Umbilical cord (tissue), 2 donors: ENCODE measurements around the gene ANKRD40CL. TPM values are rescaled to one million over a fixed set of nuclear protein-coding genes. Genes with fewer than 3 reads are reported as not detected.
"Not testable (repeated sequence)": the region's sequence is repeated elsewhere in the genome, so short reads cannot be mapped to it uniquely, and the experiment has no call there.

Experiments
- DNase-seq: peaks from one replicate; pipeline ENCODE4 v3.0.0-alpha.2; 2015; ENCODE audit warnings: low spot score
- total RNA-seq: library from RNA; depleted of rRNA; stranded (reverse); fragments of >200 nt; gene quantifications from one replicate; pipeline ENCODE4 v1.2.3, GENCODE V29; 2014; ENCODE audit warnings: low replicate concordance; ENCODE audit not compliant: insufficient read depth

Gene ANKRD40CL
- 2.9 TPM for total RNA-seq

DNA sequence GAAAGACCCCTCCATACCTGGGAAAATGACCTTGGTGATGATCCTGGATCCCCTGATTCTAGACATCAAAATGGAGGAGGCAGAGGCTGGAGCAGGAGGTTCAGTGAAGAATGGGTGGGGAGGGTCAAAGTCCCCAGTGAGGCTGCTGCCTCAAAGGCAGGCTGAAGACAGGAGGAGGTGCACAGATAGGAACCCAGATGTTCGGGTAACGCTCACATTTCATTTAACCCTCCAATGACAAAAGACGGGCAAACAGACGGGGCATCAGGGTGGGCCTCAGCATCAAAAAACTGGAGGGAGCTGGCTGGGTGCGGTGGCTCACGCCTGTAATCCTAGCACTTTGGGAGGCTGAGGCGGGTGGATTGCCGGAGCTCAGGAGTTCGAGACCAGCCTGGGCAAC is at the start of gene ANKRD40CL:
TSS of gene ANKRD40CL (minus strand) at position 73 of the 400 bp plus-strand sequence. CDS start 605 bp downstream, outside the sequence.
- DNase-seq: no peak

GRCh38 chr17:50816271-50816670 is 49.0 kb upstream of the ANKRD40CL start:
- no peak for DNase-seq

GRCh38 chr17:50815400-50815799 is 48.1 kb upstream of the ANKRD40CL start:
- no peak for DNase-seq

- DNase-seq: no peak
These were observed 46.3 kb upstream of the ANKRD40CL start for GRCh38 chr17:50813583-50813982.

- no peak for DNase-seq
These were observed 41.6 kb upstream of the ANKRD40CL start for GRCh38 chr17:50808888-50809287.

GRCh38 chr17:50808413-50808812 is 41.1 kb upstream of the ANKRD40CL start:
- DNase-seq: no peak

- DNase-seq: no peak
These were observed 40.4 kb upstream of the ANKRD40CL start for GRCh38 chr17:50807675-50808074.

GRCh38 chr17:50807009-50807408 is 39.7 kb upstream of the ANKRD40CL start:
- DNase-seq: no peak

GRCh38 chr17:50806141-50806643 is 38.9 kb upstream of the ANKRD40CL start:
- no peak for DNase-seq

- DNase-seq: no peak
These were observed 38.2 kb upstream of the ANKRD40CL start for GRCh38 chr17:50805486-50805885.

- not testable (repeated sequence) for DNase-seq
These were observed 37.6 kb upstream of the ANKRD40CL start for GRCh38 chr17:50804749-50805475.

GRCh38 chr17:50803676-50804075 is 36.4 kb upstream of the ANKRD40CL start:
- no peak for DNase-seq

DNA sequence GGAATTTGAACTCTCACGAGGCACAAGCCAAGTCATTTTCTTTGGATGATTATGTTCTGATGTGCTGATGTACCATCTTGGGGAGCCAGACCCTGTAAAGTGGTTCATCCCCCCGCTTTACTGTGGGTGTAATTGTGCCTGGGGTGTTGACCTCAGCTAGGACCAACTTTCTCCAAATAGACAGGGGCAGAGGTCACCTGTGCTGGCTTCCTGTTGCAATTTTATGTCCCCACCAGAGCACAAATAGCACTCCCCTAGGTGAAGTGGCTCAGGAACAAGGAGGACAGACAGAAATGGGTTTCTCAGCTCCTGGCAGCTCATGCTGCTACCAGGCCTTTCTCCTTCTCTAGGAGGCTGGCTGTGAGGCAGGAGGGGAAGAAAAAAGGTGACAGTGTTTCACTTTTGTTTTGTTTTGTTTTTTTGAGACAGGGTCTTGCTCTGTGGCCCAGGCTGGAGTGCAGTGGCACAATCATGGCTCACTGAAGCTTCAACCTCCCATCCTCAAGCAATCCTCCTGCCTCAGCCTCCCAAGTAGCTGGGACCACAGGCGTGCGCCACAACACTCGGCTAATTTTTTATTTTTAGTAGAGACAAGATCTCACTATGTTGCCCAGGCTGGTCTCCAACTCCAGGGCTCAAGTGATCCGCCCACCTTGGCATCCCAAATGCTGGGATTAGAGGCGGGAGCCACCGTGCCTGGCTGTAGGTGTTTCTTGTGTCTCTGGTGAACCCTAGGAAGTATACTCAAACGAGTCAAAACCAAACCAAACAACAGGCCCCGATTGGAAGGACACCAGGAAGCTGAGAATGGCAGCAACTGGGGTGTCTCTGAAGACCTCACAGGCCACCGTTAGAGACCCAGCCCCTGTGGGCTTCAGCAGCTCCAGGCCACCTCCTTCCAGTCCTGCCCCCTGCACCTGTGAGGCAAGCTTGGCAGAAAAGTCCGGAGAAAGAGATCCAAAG is 35.6 kb upstream of the ANKRD40CL start:
- DNase-seq: no peak

DNA sequence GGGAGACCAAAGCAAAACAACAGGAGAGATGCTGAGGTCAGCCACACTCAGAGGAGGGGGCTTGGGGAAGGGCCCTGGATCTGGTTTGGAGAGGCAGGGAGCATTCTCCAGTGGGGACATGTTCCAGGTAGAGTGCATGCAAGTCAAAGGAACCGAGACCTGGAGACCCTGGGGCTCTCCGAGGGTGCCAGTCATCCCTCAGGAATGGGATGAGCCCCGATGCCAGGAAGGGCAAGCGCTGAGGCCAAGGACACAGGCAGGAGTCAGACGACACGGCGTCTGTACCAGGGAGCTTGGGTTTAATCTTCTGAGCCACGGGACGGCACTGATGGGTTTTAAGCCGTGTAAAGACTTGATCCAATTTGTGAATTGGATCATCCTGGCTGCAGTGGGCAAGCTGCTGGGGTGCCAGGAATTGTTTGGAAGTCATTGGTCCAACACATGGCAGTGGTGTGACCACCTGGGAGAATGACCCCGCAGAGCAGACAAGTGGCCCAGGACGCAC is 32.9 kb upstream of the ANKRD40CL start:
- DNase-seq: no peak

DNA sequence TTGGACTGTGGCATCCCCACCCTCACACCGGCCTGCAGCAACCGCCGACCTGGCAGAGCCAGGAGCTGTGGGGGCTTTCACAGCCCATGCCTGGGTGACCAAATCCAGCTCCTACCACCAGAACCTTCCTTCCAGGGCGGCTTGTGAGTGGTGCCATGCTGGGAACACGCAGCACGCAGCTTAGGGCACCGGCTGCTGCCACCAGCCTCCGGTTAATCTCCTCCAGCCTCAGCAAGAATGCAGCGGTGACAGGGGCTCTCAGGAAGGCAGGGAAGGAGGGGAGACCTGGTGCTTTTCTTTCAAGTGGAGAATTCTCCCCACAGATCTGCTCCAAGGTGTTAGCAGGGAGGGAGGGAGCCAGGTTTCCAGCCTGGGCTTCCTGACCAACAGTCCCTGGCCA is 32.3 kb upstream of the ANKRD40CL start:
- no peak for DNase-seq

- peak; percentile 37 for DNase-seq
These were observed 31.3 kb upstream of the ANKRD40CL start for GRCh38 chr17:50798424-50799288.

DNA sequence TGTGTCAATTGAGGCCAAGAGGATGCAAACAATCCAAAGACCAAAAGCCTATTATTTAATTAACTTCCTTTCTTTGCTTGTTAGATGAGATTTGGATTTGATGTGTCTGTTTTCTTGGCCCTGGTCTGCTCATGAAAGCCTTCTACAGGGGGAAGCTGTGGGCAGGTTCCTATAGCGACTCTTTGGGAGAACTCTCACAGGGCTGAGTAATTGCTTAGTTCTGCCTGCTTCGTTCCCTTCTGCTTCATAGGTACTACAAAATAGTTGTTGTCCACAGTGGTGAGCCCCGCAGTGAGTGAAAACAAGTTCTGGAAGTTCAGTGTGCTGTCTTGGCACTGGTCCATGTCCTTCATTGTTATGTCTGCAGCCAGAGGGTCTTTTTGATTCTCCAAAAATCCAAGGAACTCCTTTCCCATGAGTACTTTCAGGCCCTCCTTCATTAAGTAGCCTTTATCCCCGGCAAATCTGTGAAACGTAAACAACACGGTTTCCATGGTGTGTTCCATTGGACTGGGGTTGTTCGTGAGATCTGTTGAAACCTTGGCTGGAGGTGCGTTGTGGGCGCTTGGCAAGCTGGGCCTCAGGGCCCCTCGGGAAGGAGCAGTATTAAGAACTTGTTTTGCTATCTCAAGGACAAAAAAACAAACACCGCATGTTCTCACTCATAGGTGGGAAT is 30.0 kb upstream of the ANKRD40CL start:
- DNase-seq: no peak

DNA sequence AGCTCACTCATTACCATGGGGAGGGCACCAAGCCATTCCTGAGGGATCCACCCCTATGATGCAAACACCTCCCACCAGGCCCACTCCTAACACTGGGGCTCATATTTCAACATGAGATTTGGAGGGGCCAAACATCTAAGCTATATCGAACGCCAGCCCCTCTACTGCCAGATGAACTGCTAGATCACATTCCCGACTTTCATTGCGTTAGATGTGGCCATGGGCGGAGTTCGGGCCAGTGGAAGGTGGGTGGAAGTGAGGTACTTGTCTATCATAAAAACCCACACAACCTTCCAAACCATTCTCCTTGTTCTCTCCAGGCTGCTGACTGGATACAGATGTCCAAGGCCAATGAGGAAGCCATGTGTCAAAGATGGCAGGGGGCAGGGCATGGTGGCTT is 27.0 kb upstream of the ANKRD40CL start:
- no peak for DNase-seq

- DNase-seq: no peak
These were observed 25.7 kb upstream of the ANKRD40CL start for GRCh38 chr17:50793007-50793406.

DNA sequence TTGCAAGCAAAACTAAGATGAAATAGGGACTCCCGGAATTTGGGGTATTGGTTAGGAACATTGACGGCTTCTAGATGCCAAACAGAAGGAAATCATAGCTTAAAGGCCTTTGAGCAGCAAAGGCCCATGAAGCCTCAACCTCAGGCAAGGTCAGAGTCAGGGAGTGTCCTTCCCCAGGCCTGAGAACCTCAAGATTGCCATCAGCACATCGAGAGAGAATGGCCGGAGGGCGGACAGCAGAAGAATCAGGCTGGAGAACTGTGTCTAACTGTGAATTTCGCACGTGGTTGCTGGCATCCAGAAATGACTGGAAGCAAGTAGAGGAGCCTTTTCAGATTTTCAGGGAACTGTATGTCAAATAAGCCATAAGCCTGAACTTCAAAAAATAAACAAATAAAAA is 24.8 kb upstream of the ANKRD40CL start:
- no peak for DNase-seq

- no peak for DNase-seq
These were observed 23.3 kb upstream of the ANKRD40CL start for GRCh38 chr17:50790618-50791017.
